Sigmoid colon (tissue), 7 donors: Measurements from ENCODE around the gene QKI. TPM values are rescaled to one million over a fixed set of nuclear protein-coding genes. Genes with fewer than 3 reads are reported as not detected.
A peak's percentile ranks its signal among the peaks of the same experiment; 100 is the strongest.

Source experiments
- DNase-seq: peaks from one replicate; pipeline ENCODE4 v3.0.0-alpha.2; 2019
- H3K27ac ChIP-seq, 4 donors: fragments of 200-600 bp; sonication (generic); one replicate each; pipeline ENCODE4 v1.5.1; 2016 to 2019; ENCODE audit warnings: mild to moderate bottlenecking in 1 of 4
- H3K27me3 ChIP-seq, 3 donors: fragments of 200-600 bp; sonication (generic); one replicate each; pipeline ENCODE4 v1.5.1; 2019; ENCODE audit warnings: mild to moderate bottlenecking in 1 of 3
- H3K36me3 ChIP-seq, 4 donors: fragments of 200-600 bp; sonication (generic); one replicate each; pipeline ENCODE4 v1.5.1; 2016 to 2019
- H3K4me1 ChIP-seq, 4 donors: fragments of 200-600 bp; sonication (generic); one replicate each; pipeline ENCODE4 v1.5.1; 2017 to 2019
- H3K4me3 ChIP-seq, 4 donors: fragments of 200-600 bp; sonication (generic); one replicate each; pipeline ENCODE4 v1.5.1; 2017 to 2019; ENCODE audit warnings: mild to moderate bottlenecking in 2 of 4, moderate library complexity in 1 of 4
- H3K9me3 ChIP-seq, 4 donors: fragments of 200-600 bp in 3 of 4; sonication (generic) in 3 of 4; one replicate each; pipeline versions ENCODE4 v1.5.1 to v1.6.1; 2013 to 2019
- CTCF ChIP-seq, 4 experiments: fragments of 450-650 bp in 3 of 4; fragments of 200-600 bp in 1 of 4; IDR thresholded peaks; one replicate each; pipeline ENCODE4 v1.5.1; 2016 to 2019; ENCODE audit warnings: antibody characterized with exemption in 4 of 4, mild to moderate bottlenecking in 3 of 4, moderate library complexity in 2 of 4
- EP300 ChIP-seq, 4 donors: sonication (generic); formaldehyde crosslinking; IDR thresholded peaks; one replicate each; pipeline ENCODE4 v1.6.1; 2017; ENCODE audit warnings: antibody characterized with exemption in 4 of 4
- POLR2A ChIP-seq, 2 donors: fragments of 450-650 bp; IDR thresholded peaks; one replicate each; pipeline ENCODE4 v1.6.1; 2016; ENCODE audit warnings: antibody characterized with exemption in 2 of 2, mild to moderate bottlenecking in 2 of 2, moderate library complexity in 2 of 2
- POLR2AphosphoS5 ChIP-seq, 4 donors: sonication (generic); formaldehyde crosslinking; IDR thresholded peaks; one replicate each; pipeline ENCODE4 v1.6.1; 2017; ENCODE audit warnings: antibody characterized with exemption in 4 of 4
- WGBS, 2 donors: extraction: QIAGEN DNeasy Blood & Tissue Kit; methylation state at CpG; one replicate each; pipeline ENCODE4 v1.1.7; 2013; 5-methylcytosine and 5-hydroxymethylcytosine counted together
- intact Hi-C: fragments of 100-400 bp; cut with DNase I; formaldehyde crosslinking; loops from one replicate; pipeline ENCODE4 v1.15.1; 2023
- polyA plus RNA-seq, 3 donors: library from polyadenylated mRNA; stranded (reverse); fragments of 200-250 nt; gene quantifications; one replicate each; pipeline ENCODE4 v1.2.3, GENCODE V29; 2013
- total RNA-seq, 4 donors: library from RNA; depleted of rRNA; stranded (reverse); fragments of >200 nt; gene quantifications; one replicate each; pipeline ENCODE4 v1.1.0, GENCODE V29; 2016
- donor health status: healthy with polysubstance abuse.
- donor health status: Bipolar disorder and iron deficiency.
- donor health status: healthy.

Gene QKI
- total and polyA plus RNA-seq, 7 donors, result 9.2 to 146 (median 139) TPM

GRCh38 chr6:163405412-163406309, 8.9 kb upstream of the QKI start:
- Histone ChIP-seq H3K9me3 (no peaks in the 10 kb centered on the region), H3K4me1 (peaks cover 0 to 18% (median 14%) of the 10 kb centered on the region in 4 donors), H3K36me3 (no peaks in the 10 kb centered on the region), H3K4me3 (peak overlapping the region; percentile 13 to 40 (median 36)), H3K27me3 (no peaks in the 10 kb centered on the region), H3K27ac (peak overlapping the region; percentile 80 to 84 (median 82))
- DNase-seq, result peak; percentile 86
- intact Hi-C loops, result loop anchor here (5.0 kb wide), 1 partner anchor 48 kb away; no protein-coding TSS in a partner anchor
- TF ChIP-seq POLR2A (IDR thresholded peaks at IDR 0.05) (no peak), POLR2AphosphoS5 (IDR thresholded peaks at IDR 0.05) (peak in 3 of 4 donors; percentile 47 to 73 (median 67))
- 50 to 64% methylated on average over 18 of the region's 18 CpGs for WGBS, 2 donors

- no peak for TF ChIP-seq CTCF (IDR thresholded peaks at IDR 0.05)
- no peak for TF ChIP-seq POLR2A (IDR thresholded peaks at IDR 0.05)
- TF ChIP-seq EP300 (IDR thresholded peaks at IDR 0.05), result no peak
- no peak for TF ChIP-seq POLR2AphosphoS5 (IDR thresholded peaks at IDR 0.05)
- intact Hi-C loops, result loop anchor here (5.0 kb wide), 1 partner anchor 49 kb away; no protein-coding TSS in a partner anchor
- H3K9me3 ChIP-seq, result no peaks in the 10 kb centered on the region
- H3K36me3 ChIP-seq, result no peaks in the 10 kb centered on the region
- peaks cover 0 to 18% (median 14%) of the 10 kb centered on the region in 4 donors for H3K4me1 ChIP-seq
- peak overlapping the region; percentile 80 to 84 (median 82) for H3K27ac ChIP-seq
- no peak for DNase-seq
- H3K4me3 ChIP-seq, result peak overlapping the region; percentile 13 to 40 (median 36)
- no peaks in the 10 kb centered on the region for H3K27me3 ChIP-seq
- 81 to 93% methylated on average over 1 of the region's 1 CpG for WGBS, 2 donors
Measured at GRCh38 chr6:163406366-163406765, 8.2 kb upstream of the QKI start.

GRCh38 chr6:163406830-163407229, 7.7 kb upstream of the QKI start:
- TF ChIP-seq CTCF (IDR thresholded peaks at IDR 0.05) (no peak), POLR2A (IDR thresholded peaks at IDR 0.05) (no peak), POLR2AphosphoS5 (IDR thresholded peaks at IDR 0.05) (no peak), EP300 (IDR thresholded peaks at IDR 0.05) (no peak)
- Histone ChIP-seq H3K4me3 (no peak overlapping the region), H3K36me3 (no peaks in the 10 kb centered on the region), H3K27ac (peak overlapping the region; percentile 80 to 84 (median 82)), H3K27me3 (no peaks in the 10 kb centered on the region), H3K9me3 (no peaks in the 10 kb centered on the region), H3K4me1 (peaks cover 0 to 18% (median 15%) of the 10 kb centered on the region in 4 donors)
- DNase-seq, result no peak
- intact Hi-C loops, result loop anchor here (5.0 kb wide), 1 partner anchor 50 kb away; no protein-coding TSS in a partner anchor
- 96 to 98% methylated on average over 2 of the region's 2 CpGs for WGBS, 2 donors

GRCh38 chr6:163408352-163408991, 6.0 kb upstream of the QKI start:
- no peak overlapping the region for H3K27ac ChIP-seq
- no peaks in the 10 kb centered on the region for H3K9me3 ChIP-seq
- intact Hi-C loops, result loop anchor here (5.0 kb wide), 1 partner anchor 51 kb away; no protein-coding TSS in a partner anchor
- no peaks in the 10 kb centered on the region for H3K27me3 ChIP-seq
- DNase-seq, result no peak
- H3K36me3 ChIP-seq, result no peaks in the 10 kb centered on the region
- no peak overlapping the region for H3K4me3 ChIP-seq
- peaks cover 0 to 26% (median 24%) of the 10 kb centered on the region in 4 donors for H3K4me1 ChIP-seq
- TF ChIP-seq CTCF (IDR thresholded peaks at IDR 0.05), result no peak
- no peak for TF ChIP-seq POLR2A (IDR thresholded peaks at IDR 0.05)
- TF ChIP-seq POLR2AphosphoS5 (IDR thresholded peaks at IDR 0.05), result no peak
- no peak for TF ChIP-seq EP300 (IDR thresholded peaks at IDR 0.05)
- WGBS, 2 donors, result 44 to 81% methylated on average over 9 of the region's 9 CpGs

- no peak for DNase-seq
- peaks cover 0 to 26% (median 23%) of the 10 kb centered on the region in 4 donors for H3K4me1 ChIP-seq
- intact Hi-C loops, result loop anchor here (5.0 to 10.0 kb wide), 4 partner anchors 52 to 682 kb away; partner anchors contain the start of genes PACRG and PRKN
- H3K9me3 ChIP-seq, result no peaks in the 10 kb centered on the region
- H3K27ac ChIP-seq, result no peak overlapping the region
- WGBS, 2 donors, result 68 to 82% methylated on average over 12 of the region's 12 CpGs
- no peak overlapping the region for H3K4me3 ChIP-seq
- no peaks in the 10 kb centered on the region for H3K36me3 ChIP-seq
- TF ChIP-seq POLR2A (IDR thresholded peaks at IDR 0.05) (no peak), POLR2AphosphoS5 (IDR thresholded peaks at IDR 0.05) (no peak), EP300 (IDR thresholded peaks at IDR 0.05) (no peak), CTCF (IDR thresholded peaks at IDR 0.05) (no peak)
- no peaks in the 10 kb centered on the region for H3K27me3 ChIP-seq
Measured at GRCh38 chr6:163409712-163410111, 4.8 kb upstream of the QKI start.
